GM19372 (cell line): Measurements from ENCODE around the gene EEF2KMT.
"Not testable (repeated sequence)": the region's sequence is repeated elsewhere in the genome, so short reads cannot be mapped to it uniquely, and the experiment has no call there.

Experiments used
- ATAC-seq: cut with Tn5 transposase; IDR thresholded peaks from one replicate; pipeline ENCODE4 v1.9.1; 2021; ENCODE audit warnings: mild to moderate bottlenecking, low read depth, moderate library complexity; ENCODE audit not compliant: unreplicated experiment

The EEF2KMT gene

DNA sequence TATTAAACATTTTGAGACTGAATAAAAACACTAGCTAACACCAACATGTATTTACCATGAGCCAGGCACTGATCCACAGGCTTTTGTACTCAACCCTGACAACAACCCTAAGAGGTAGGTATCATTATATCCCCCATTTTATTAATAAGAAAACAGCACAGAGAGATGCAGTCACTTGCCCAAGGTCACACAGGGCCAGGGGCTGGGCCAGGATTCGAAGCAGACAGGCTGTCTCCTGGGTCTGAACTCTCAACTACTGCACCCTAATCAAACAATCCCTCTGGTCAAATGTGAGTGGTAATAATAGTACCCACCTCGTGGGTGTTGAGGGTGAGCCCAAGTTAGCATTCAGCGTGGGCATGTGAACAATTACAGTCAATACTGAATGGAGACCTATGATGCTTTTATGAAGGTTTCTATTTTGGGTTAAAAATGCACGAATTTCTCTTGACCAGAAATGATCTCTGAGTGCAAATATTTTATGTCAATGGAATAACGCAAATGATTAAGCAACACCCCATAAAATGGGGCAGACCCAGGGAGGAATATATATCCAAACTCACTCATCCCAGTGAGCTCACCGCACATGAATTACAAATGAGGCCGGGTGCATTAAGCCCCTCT is 1.0 kb downstream of the EEF2KMT start:
- ATAC-seq, result not testable (repeated sequence)

DNA sequence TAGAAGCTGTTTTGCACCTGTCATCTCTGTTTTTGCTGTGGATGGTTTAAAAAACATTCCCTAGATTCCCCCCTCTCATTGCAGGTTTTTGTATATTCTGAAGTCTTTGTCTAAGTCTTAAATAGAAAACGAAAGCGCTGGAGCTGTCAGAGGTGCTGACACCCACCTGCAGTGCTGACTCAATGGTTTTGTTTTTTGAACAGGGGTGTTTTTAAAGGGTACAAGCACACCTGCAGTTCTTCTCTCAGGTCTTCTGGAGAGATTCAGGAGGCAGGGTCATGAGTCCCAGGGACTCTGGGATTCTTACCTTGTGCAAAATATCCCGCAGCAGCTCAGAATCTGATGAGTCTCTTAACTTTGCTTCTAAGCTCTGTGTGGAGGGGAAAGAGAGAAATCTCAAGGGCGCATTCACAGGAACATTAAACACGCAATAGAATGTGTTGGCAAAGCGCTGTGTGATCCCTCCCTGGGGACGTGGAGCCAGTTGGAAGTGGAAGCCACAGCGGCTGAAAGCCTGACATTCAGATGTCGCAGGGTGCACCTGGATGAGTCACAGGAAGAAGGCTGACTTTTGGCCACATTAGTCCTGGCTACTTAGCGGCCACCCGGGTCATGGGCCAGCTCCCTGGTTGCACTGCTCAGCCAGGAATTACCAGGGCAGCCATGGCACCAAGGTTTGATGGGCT is 2.3 kb downstream of the EEF2KMT start:
- ATAC-seq, result not testable (repeated sequence)

DNA sequence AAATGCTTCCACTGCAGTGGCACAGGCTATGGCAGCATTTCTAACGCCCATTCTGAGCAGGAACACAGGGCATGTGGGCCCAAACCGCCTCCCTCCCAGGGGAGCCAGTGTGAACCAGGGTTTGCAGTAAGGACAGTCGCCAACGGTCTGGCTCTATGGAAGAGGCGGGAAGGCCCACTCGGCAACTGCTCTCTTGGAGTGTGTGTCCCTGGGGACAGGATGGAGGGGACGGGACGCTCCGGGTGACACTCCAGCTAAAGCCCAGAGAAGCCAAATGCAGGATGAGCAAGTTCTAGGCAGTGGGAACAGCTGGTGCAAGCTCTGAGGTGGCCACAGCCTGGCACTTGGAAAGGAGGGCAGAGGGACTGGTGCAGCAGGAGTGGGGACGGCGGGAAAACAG is 3.8 kb downstream of the EEF2KMT start:
- ATAC-seq, result not testable (repeated sequence)

DNA sequence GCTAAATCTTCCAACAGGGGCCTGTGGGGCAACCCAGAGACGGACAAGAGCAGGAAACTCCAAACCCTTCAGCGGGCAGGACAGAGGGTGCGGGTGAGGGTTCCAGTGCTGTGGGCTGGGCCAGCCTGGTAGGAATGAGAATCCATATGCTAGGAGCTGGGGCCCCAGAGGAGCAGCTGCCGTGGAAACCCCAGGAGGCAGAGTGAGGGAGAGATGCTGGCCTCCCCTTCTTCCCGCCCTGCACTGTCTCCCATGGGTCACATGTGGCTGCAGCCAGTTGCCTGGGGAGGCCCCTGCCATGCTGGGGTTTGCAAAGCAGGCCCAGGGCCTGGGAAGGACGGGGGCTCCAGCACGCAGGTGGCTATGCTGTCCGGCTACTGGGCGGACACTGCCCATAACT is 4.5 kb downstream of the EEF2KMT start:
- ATAC-seq, result not testable (repeated sequence)

DNA sequence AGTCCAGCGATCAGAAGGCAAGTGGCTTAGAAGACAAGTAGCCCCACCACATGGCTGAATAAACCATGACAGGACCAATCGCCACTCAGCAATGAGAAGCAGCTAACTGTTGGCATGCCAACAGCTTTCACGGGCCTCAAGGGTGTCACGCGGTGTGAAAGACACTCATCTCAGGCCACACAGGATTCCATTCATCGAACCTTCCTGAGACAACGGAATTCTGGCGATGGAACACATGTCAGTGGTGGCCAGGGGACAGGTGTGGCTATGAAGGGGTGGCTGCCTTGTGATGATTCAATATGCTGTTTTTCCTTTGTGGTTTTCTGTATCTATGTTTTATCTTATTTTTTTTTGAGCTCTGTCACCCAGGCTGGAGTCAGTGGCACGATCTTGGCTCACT is 7.0 kb downstream of the EEF2KMT start:
- ATAC-seq, result not testable (repeated sequence)

DNA sequence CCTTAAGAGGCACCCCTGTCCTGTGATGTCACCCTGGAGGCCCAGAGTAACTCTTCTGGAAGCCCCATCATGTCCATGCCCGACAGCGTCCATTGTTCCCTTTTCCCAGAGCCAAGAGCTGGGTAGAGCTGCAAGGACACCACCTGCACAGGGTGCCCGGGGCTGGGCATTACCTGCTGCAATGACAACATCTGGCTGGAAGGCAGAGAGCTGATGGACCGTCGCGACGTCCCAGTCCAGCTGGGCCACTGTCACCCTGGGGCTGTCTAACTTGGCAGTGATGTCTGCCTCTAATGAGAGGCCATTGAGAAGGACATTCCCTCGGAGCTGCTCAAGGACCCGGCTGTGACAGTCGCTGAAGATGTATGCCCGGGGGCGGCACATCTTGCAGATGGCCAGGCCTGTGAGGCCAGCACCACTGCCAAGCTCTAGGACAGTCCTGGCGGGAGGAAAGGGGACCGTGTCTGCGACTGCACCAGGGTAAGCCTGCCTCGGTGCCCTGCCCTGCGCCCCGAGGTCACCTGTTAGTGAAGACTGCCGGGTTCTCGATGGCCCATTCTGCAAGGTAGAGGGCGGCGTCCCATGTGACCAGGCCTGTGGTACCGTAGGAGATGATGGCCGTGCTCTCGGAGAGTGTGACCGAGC is 7.6 kb downstream of the EEF2KMT start:
- not testable (repeated sequence) for ATAC-seq

DNA sequence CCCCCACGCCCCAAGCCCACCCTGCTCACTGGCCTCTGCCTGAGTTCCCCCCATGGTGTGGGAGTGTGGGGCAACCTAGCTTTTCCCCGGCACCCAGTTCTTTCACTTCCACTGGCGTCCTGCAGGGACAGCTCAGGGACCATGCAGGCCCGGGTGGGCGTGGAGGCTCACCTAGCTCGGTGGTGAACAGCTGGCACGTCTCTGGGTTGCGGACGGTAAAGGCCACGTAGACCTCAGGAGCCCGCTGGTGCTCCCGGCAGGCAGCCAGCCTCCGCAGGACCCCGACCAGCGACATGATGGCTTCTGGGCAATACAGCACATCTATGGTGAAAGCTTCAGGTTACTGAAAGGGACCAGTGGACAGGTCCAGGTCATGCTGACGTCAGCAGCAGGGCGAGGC is 8.7 kb downstream of the EEF2KMT start:
- not testable (repeated sequence) for ATAC-seq

DNA sequence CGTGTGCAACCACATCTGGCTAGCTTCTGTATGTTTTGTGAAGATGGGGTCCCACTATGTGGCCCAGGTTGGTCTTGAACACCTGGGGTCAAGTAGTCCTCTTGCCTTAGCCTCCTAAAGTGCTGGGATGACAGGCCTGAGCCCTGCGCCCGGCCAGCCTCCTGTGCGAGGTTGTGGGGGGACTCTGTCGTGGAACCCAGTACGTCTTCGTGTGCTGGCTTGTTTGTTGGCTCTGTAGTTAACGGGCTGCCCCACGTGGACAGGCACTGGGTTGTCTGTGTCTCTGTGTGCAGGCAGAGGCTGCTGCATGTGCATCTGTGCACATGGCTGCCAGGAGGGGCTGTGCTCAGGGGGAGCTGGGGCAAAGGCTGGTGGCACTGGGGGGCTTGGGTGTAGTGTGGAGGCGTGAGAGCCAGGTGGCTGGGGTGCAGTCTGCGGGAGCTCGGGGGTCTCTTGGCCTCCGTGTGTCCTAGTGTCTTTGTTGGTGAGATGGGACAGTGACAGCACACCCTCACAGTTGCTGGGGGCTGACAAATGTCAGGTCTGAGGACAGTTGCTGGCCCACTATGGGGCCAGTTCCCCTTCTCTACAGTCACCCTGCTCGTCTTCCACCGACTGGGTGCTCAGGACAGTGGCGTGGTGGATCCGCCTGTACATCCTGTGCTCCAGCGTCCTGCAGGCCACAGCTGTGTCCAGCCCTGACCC is 9.4 kb downstream of the EEF2KMT start:
- not testable (repeated sequence) for ATAC-seq

DNA sequence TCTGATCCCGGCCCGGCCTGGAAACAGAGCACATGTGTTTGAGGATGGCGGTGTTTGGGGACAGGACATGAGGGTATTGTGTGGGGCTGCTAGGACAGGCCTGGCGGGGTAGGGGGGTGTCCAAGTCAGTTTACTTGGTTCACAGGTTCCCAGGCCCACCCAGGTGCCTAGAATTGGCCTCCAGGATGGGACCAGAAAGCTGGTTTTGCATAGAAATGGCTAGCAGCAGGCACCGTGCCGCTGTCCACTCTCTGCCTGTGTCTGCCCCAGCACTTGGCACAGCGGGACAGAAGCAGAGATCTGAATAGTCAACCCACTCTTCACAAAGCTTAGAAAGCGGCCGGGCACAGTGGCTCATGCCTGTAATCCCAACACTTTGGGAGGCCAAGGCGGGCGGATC is 11.9 kb downstream of the EEF2KMT start:
- ATAC-seq, result not testable (repeated sequence)

DNA sequence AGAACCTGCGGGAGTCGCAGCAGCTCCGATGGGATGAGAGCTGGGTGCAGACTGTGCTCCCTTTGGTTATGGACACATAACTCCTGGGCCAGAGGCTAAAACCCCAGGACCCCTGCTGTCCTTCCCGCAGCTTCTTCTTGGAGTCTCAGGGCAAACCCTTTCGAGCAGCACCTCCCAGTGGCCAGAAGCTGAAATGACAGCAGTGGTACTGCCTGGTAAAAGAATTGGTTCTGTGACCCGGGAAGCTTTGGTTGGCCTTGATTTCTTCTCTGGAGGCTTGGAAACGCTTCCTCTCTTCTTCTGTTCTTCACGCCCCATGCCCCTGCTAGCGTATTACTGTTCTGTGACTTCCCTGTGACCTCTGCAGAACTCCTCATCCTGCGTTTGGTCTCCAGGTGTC is 12.8 kb downstream of the EEF2KMT start:
- ATAC-seq, result not testable (repeated sequence)

DNA sequence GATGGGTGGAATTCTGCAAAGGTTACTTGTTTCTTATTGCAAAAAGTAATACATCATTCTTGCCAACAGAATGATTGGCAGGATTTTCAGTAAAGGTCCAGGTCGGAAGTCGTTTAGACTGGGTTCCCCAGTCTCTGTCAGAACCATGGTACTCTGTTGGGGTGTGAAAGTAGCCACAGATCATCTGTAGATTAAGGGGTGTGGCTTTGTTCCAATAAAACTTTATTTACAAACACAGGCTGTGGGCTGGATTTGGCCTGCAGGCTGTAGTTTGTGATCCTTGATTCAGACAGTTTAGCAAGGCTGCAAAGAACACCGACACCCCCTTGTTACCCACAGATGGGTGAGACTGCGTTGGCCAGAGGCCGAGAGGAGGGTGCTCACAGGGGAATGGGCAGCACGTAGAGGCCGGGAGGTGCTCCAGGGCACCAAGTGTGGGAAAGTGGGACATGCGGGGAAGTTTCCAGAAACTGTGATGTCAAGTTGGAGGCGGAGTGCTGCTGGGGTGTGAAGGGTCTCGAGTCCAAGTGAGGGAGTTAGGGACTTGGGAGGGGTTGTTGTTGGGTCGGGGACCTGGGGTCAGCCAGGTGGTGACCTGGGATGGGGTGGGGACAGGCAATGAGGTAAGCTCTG is 13.4 kb downstream of the EEF2KMT start:
- ATAC-seq, result not testable (repeated sequence)

DNA sequence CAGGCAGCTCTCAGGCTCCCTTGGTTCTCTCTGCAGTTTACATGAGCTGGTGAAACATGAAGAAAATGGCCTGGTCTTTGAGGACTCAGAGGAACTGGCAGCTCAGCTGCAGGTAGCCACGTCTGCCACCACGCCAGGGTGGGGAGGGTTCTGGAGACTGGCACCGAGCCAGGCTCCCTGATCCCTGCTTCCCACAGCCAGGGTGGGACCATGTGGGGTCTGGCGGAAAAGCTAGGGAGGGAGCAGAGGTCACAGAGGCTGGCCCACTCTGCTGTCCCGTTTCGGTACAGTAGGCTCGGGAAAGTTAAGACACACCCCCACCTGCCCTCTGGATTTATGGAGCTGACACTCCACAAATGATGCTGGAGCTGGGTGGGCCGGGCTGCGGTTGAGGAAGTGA is 13.9 kb downstream of the EEF2KMT start:
- ATAC-seq, result not testable (repeated sequence)

DNA sequence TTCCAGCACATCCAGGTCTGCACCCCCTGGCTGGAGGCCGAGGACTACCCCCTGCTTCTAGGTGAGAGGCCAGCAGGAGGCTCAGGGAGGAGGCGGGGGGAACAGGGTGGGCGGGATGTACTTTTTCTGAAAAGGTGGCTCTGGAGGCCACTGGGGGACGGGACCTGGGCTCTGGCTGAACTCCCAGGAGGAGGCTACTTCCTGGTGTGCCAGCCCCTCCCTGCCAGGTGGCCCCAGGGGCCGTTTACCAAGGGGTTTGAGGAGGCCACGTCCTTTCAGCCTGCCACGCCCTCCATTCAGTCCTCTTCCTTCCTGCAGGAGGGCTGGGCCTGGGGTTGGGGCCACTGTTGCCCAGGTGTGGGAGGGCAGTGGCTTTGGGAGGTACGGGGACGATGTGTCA is 16.6 kb downstream of the EEF2KMT start:
- not testable (repeated sequence) for ATAC-seq

DNA sequence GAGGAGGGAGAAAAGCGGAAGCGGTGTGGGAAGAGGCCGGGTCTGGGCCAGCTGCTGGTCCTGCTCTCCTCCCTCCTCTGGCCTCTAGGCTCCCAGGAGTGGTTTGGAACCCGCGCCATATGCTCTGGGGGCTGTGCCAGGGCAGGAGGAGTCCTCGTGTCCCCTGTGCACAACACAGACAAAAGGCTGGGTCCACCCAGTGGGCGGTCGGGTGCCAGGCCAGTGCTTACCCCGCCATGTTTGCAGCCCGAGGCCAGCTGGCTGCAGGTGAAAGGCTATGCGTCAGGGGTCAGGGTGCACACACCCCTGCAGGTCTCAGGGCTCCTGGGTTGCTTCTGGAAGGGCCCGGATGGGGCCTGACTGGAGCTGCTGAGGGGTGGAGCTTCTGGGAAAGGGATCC is 17.1 kb downstream of the EEF2KMT start:
- not testable (repeated sequence) for ATAC-seq

DNA sequence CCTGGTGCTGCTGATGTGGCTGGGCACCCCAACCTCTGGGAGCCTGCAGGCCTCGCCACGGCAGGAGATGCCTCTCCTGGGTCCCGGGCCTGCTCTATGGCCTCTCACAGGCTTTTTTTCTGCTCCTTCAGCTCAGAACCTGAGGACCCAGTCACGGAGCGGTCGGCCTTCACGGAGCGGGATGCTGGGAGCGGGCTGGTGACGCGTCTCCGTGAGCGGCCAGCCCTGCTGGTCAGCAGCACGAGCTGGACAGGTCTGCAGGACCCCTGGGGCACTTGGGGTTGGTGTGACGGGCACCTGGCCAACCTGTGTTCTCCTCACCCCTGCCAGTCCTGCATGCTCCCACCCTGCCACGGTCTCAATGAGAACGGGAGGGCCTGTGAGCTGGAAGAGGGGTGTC is 19.0 kb downstream of the EEF2KMT start:
- no peak for ATAC-seq

DNA sequence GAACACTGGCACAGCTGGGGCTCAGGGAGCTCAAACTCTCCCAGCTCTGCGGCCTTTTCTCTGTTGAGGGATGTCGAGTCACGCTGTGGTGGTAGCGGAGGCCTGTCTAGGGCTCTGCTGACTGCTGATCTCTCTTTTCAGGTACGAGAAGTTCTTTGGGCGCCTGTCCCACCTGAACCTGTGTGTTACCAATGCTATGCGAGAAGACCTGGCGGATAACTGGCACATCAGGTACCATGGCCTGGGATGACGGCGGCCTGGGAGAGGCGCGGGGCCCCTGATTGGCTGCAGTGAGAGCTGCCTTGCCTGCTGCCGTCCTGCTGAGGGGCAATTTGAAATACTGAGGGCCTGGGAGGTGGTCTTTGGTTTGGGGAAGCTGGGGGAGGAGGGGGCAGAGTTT is 20.3 kb downstream of the EEF2KMT start:
- no peak for ATAC-seq

DNA sequence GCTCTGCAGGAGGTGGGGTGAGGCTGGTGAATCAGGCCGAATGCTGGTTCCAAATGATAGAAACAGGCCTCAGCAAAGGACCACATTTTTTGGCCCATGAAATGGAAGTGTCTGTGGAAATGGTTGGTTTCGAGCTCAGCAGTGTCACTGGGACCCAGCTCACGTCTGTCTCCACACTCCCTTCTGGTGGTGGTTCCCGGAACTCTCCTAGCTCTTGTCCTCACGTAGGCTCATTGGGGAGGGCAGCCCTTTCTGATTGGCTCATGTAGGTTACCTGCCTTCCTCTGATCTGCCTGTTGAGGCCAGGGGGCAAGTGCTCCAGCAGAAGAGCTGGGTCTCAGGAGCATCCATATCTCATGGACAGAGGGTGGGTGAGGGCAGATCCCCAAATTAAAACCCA is 22.0 kb downstream of the EEF2KMT start:
- ATAC-seq, result no peak

DNA sequence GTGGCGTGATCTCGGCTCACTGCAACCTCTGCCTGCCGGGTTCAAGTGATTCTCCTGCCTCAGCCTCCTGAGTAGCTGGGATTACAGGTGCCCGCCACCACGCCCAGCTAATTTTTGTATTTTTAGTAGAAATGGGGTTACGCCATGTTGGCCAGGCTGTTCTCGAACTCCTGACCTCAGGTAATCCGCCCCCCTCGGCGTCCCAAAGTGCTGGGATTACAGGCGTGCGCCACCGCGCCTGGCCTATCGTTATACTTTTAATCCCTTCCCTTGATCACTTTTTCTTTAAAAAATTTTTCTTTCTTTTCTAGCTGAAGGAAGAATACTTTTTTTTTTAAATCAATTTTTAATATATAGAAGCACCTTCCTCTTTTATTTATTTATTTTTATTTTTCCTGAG is 23.8 kb downstream of the EEF2KMT start:
- ATAC-seq, result not testable (repeated sequence)

DNA sequence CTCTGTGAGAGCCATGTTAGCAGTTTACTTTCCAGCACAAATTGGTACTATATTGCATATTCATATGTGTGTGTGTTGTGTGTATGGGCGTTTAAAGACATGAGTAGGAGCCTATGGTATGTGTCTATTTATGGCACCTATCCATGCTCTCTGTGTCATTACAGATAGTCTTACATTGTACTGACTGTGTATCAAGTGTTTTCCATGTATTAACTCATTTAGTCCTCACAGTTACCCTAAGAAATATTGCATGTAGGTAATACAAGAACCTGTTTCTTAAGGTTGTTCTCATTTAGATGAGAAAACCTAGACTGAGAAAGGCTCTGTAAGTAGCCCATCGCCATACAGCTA is 24.3 kb downstream of the EEF2KMT start:
- no peak for ATAC-seq

DNA sequence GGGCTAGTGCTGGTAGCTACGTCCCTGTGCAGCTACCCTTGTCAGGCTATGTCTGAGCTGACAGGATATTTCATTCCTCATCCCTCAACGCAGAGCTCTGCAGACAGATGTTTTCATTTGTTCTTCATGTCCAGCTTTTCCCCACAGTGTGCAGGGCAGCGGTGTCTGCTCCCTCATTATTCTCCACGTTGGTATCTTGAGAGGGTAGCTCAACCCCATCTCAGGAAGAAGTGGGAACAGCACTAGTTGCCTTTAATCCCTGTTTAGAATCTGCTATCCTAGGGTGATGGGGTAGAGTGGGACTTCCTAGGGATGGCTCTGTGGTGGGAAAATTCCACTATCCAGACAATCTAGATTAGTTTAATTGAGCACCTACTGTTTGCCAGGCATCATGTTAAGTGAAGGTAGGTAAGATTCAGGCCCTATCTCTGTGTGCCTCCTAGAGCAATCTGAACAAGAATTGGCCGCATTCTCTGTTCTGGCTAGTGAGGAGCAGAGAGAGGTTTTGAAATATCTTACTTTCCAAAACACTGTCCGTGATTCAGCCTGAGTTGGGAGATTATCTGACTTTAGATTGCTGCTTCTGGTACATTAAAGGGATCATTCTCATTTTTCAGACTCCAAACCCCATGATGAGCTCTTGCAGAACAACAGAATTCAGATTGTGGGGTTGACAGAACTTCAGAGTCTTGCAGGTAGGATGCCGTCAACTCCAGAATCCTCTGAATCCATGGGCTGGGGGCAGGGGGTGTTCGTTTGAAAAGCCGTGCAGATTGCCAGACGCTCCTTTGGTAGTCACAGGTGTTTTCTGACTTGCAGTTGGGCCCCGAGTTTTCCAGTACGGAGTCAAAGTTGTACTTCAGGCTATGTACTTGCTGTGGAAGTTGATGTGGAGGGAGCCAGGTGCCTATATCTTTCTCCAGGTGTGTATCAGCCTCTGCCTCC is 25.0 kb downstream of the EEF2KMT start:
- ATAC-seq, result no peak
